ENCODE data around the gene IL4. TPM values are rescaled to one million over a fixed set of nuclear protein-coding genes. Genes with fewer than 3 reads are reported as not detected.

IL4 gene
- polyA plus RNA-seq, 4 donors = not detected

DNA sequence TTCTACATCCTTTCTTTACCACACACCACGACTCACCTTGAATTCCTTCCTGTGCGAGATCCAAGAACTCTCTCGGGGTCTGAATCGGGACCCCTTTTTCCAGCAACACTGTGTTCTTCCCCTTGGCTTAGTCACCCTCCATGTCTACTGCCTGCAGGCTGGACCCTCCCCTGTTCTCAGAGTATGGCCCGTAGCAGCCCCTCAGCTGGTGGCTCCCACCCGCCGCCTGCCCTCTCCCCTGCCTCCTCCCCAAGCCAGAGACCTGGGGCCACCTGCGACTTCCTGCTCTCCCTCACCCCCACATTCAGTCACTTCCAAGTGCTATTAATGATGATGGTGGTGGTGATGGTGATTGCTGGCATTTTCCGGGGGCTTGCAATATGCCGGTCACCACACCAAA is 6.5 kb upstream of the IL4 start:
- H3K4me3 ChIP-seq (ENCODE audit: low read depth in 1 of 3, low read length in 3 of 3) = no peak overlapping the region
- 81 to 91% (median 87%) methylated on average over 10 of the region's 10 CpGs for WGBS, 3 donors

DNA sequence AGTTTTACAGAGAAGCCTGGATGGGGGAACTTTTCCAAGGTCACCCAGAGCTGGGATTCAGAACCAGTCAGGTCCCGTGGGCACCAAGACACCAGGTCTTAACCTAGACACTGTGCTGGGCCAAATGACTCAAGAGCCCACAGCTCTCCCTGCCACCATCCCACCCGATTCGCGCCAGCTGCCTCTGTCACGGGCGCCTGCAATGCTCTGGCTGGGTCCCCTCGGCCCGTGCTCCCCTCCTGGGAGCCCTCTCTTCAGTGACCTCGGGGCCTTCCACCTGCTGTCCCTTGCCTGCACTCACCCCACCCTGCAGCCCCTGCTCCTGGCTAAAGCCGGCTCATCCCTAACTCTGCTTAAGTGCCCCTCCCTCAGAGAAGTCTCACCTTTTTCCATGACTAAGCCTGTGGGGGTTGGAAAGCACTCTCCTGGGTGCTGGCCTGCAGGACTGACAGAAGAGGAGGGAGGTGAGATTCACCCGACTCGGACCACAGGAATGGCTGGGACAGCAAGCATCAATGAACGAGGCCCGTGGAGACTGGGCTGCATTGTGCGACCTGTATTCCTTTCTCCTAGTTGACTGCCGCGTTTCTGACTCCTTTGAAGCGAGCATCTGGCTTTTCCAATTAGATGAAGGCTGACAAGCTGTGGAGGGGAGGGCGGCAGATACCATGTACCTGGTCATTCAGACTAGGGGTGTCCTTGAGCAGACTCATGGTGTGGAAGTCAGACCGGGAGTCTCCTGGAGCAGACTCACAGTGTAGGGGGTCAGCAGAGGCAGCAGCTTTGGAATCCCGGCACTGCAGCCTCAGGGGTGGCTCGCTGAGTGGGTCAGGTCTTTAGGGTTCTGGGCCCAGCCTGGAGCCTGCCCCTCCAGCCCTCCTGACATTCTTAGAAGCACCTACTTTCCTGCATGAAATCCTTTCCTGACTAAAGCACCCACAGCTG is 5.8 kb upstream of the IL4 start:
- Histone ChIP-seq H3K27ac (ENCODE audit: low read depth in 1 of 3, low read length in 2 of 3) (no peak overlapping the region), H3K9me3 (ENCODE audit: control insufficient read depth in 2 of 2, insufficient read depth in 1 of 2, low read depth in 1 of 2, low read length in 1 of 2) (no peaks in the 10 kb centered on the region), H3K4me3 (ENCODE audit: low read depth in 1 of 3, low read length in 3 of 3) (no peak overlapping the region), H3K4me1 (ENCODE audit: control insufficient read depth in 3 of 3, insufficient read depth in 2 of 3, low read depth in 1 of 3, low read length in 2 of 3) (peaks cover 5 to 63% (median 7%) of the 10 kb centered on the region in 3 donors), H3K27me3 (ENCODE audit: control insufficient read depth in 3 of 3, insufficient read depth in 3 of 3, low read length in 3 of 3) (no peaks in the 10 kb centered on the region), H3K36me3 (ENCODE audit: control insufficient read depth in 3 of 3, insufficient read depth in 2 of 3, low read depth in 1 of 3, low read length in 3 of 3) (no peaks in the 10 kb centered on the region)
- no peak for DNase-seq
- FAIRE-seq = no peak
- 88 to 92% (median 88%) methylated on average over 22 of the region's 22 CpGs for WGBS, 3 donors

More for the DNA sequence above, 6.5 kb upstream of the IL4 start:
- Histone ChIP-seq H3K27ac (ENCODE audit: low read depth in 1 of 3, low read length in 2 of 3) (no peak overlapping the region), H3K36me3 (ENCODE audit: control insufficient read depth in 3 of 3, insufficient read depth in 2 of 3, low read depth in 1 of 3, low read length in 3 of 3) (no peaks in the 10 kb centered on the region), H3K9me3 (ENCODE audit: control insufficient read depth in 2 of 2, insufficient read depth in 1 of 2, low read depth in 1 of 2, low read length in 1 of 2) (no peaks in the 10 kb centered on the region), H3K4me1 (ENCODE audit: control insufficient read depth in 3 of 3, insufficient read depth in 2 of 3, low read depth in 1 of 3, low read length in 2 of 3) (peaks cover 7 to 66% (median 7%) of the 10 kb centered on the region in 3 donors), H3K27me3 (ENCODE audit: control insufficient read depth in 3 of 3, insufficient read depth in 3 of 3, low read length in 3 of 3) (no peaks in the 10 kb centered on the region)
- FAIRE-seq (no peak), DNase-seq (no peak)

DNA sequence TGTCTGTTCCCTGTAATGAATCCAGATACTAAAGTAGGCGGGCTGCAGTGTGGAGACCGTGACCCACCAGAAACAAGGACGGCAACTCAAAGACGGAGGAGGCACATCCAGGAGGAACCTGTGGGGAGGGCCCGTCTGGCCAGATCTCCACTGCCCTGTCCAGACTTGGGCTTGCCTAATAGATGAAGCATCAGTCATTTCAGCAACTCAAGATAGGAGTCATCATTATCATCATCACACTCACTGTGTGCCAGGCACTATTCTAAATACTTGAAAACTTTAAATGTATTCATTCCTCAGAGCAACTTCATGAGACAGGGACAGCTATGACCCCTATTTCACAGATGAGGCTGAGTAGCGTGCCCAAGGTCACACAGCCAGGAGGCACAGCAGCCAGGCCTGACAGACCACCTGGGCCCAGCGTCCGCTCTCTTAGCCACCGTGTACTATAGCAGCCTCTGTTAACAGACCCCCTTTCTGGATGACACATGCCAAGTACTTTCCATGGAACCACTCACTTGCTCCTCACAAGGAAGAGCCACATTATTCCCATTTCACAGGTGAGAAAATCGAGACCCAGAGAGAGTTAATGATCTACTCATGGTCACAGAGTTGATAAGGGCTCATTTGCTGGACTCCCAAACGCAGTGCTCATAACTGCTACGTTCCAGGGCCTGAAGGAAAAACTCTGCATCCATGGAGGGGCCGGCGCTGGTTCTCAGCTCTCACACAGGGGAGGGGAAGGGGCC is 4.9 kb upstream of the IL4 start:
- 85 to 92% (median 86%) methylated on average over 14 of the region's 14 CpGs for WGBS, 3 donors
- Histone ChIP-seq H3K4me3 (ENCODE audit: low read depth in 1 of 3, low read length in 3 of 3) (no peak overlapping the region), H3K36me3 (ENCODE audit: control insufficient read depth in 3 of 3, insufficient read depth in 2 of 3, low read depth in 1 of 3, low read length in 3 of 3) (no peaks in the 10 kb centered on the region), H3K27me3 (ENCODE audit: control insufficient read depth in 3 of 3, insufficient read depth in 3 of 3, low read length in 3 of 3) (no peaks in the 10 kb centered on the region), H3K9me3 (ENCODE audit: control insufficient read depth in 2 of 2, insufficient read depth in 1 of 2, low read depth in 1 of 2, low read length in 1 of 2) (no peaks in the 10 kb centered on the region), H3K27ac (ENCODE audit: low read depth in 1 of 3, low read length in 2 of 3) (peak overlapping the region in 1 of 3 donors; percentile 4), H3K4me1 (ENCODE audit: control insufficient read depth in 3 of 3, insufficient read depth in 2 of 3, low read depth in 1 of 3, low read length in 2 of 3) (peaks cover 0 to 59% (median 5%) of the 10 kb centered on the region in 3 donors)
- DNase-seq (no peak), FAIRE-seq (no peak)

DNA sequence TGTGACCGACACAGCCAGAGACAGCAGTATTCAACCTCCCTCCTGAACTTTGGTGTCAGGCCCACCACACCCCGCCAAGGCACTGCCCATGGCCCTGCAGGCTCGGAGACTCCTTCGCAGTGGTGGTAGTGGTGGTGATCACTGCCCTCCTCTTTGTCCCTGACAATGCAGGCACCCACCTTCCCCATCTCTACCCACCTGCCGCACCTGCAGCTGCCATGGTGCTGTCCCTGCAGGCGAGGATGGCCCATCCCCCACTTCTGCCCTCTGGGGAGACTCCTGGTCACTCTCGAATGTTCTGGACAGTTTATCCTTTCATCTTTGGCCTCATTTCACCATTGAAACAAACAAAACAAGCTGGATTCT is 4.4 kb upstream of the IL4 start:
- peak overlapping the region in 1 of 3 donors; percentile 4 for H3K27ac ChIP-seq (ENCODE audit: low read depth in 1 of 3, low read length in 2 of 3)
- no peak for DNase-seq
- no peaks in the 10 kb centered on the region for H3K9me3 ChIP-seq (ENCODE audit: control insufficient read depth in 2 of 2, insufficient read depth in 1 of 2, low read depth in 1 of 2, low read length in 1 of 2)
- FAIRE-seq = no peak
- peaks cover 0 to 54% (median 5%) of the 10 kb centered on the region in 3 donors for H3K4me1 ChIP-seq (ENCODE audit: control insufficient read depth in 3 of 3, insufficient read depth in 2 of 3, low read depth in 1 of 3, low read length in 2 of 3)
- no peak overlapping the region for H3K4me3 ChIP-seq (ENCODE audit: low read depth in 1 of 3, low read length in 3 of 3)
- H3K36me3 ChIP-seq (ENCODE audit: control insufficient read depth in 3 of 3, insufficient read depth in 2 of 3, low read depth in 1 of 3, low read length in 3 of 3) = no peaks in the 10 kb centered on the region
- H3K27me3 ChIP-seq (ENCODE audit: control insufficient read depth in 3 of 3, insufficient read depth in 3 of 3, low read length in 3 of 3) = no peaks in the 10 kb centered on the region
- WGBS, 3 donors = 51 to 77% (median 52%) methylated on average over 7 of the region's 7 CpGs

DNA sequence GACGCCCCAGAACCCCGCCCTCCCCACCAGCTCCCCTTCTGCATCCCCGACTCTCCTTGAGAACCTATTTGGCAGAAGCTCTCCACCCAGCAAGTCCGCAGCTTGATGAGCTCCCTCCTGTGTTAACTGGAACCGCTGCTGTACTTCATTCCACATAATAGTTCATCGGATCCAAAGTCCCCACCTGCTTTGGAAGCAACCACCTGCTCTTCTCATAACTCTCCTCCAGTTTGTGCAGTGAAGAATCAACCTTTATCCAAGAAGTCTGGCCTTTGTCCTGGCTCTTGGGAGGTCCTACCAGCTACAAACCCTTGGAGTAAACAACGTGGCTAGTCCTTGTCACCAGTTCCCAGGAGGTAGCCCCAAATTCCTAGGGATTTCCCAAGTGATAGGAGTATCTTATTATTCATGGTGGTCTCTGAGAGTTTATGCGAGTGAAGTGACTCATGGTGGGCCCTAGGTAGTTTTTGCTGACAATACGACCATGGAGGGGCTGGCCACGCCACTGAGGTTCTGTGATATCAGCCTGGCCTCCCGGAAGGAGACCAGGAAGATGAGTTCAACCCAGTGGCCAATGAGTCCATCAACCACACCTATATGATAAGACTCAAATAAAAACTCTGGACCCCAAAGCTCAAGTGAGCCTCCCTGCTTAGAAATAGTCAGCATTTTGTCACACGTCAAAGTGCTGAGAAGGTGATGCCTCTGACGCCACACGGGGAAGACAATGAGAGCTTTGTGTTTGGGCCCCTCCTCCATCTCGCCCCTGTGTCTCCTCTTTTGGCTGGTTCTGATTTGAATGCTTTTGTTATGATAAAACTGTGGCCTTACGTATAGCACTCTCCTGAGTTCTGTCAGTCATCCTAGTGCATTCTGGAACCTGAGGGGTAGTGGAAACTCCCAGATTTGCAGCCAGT is 3.6 kb upstream of the IL4 start:
- 34 to 70% (median 48%) methylated on average over 16 of the region's 16 CpGs for WGBS, 3 donors
- Histone ChIP-seq H3K4me1 (ENCODE audit: control insufficient read depth in 3 of 3, insufficient read depth in 2 of 3, low read depth in 1 of 3, low read length in 2 of 3) (peaks cover 0 to 46% (median 2%) of the 10 kb centered on the region in 3 donors), H3K27ac (ENCODE audit: low read depth in 1 of 3, low read length in 2 of 3) (peak overlapping the region in 1 of 3 donors; percentile 53), H3K9me3 (ENCODE audit: control insufficient read depth in 2 of 2, insufficient read depth in 1 of 2, low read depth in 1 of 2, low read length in 1 of 2) (no peaks in the 10 kb centered on the region), H3K27me3 (ENCODE audit: control insufficient read depth in 3 of 3, insufficient read depth in 3 of 3, low read length in 3 of 3) (no peaks in the 10 kb centered on the region), H3K4me3 (ENCODE audit: low read depth in 1 of 3, low read length in 3 of 3) (no peak overlapping the region), H3K36me3 (ENCODE audit: control insufficient read depth in 3 of 3, insufficient read depth in 2 of 3, low read depth in 1 of 3, low read length in 3 of 3) (no peaks in the 10 kb centered on the region)
- peak; percentile 64 to 75 for DNase-seq
- FAIRE-seq = no peak

DNA sequence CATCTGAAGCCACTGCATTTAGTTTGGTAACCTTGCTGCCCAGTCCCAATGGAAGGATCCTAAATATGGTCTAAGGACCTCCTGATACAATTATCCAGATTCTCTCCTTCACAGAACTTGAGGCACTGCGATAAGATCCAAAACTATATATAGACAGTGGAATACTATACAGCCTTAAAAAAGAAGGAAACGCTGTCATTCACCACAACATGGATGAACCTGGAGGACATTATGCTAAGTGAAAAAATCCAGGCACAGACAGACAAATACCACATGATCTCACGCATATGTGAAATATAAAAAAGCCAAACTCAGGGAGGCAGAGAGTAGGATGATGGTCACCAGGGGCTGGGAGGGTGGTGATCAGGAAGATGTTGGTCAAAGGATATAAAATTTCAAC is 2.8 kb upstream of the IL4 start:
- FAIRE-seq (no peak), DNase-seq (no peak)
- Histone ChIP-seq H3K9me3 (ENCODE audit: control insufficient read depth in 2 of 2, insufficient read depth in 1 of 2, low read depth in 1 of 2, low read length in 1 of 2) (no peaks in the 10 kb centered on the region), H3K4me3 (ENCODE audit: low read depth in 1 of 3, low read length in 3 of 3) (no peak overlapping the region), H3K27ac (ENCODE audit: low read depth in 1 of 3, low read length in 2 of 3) (no peak overlapping the region), H3K4me1 (ENCODE audit: control insufficient read depth in 3 of 3, insufficient read depth in 2 of 3, low read depth in 1 of 3, low read length in 2 of 3) (peaks cover 0 to 39% (median 2%) of the 10 kb centered on the region in 3 donors), H3K27me3 (ENCODE audit: control insufficient read depth in 3 of 3, insufficient read depth in 3 of 3, low read length in 3 of 3) (no peaks in the 10 kb centered on the region), H3K36me3 (ENCODE audit: control insufficient read depth in 3 of 3, insufficient read depth in 2 of 3, low read depth in 1 of 3, low read length in 3 of 3) (no peaks in the 10 kb centered on the region)
- 96 to 100% (median 98%) methylated on average over 3 of the region's 3 CpGs for WGBS, 3 donors

DNA sequence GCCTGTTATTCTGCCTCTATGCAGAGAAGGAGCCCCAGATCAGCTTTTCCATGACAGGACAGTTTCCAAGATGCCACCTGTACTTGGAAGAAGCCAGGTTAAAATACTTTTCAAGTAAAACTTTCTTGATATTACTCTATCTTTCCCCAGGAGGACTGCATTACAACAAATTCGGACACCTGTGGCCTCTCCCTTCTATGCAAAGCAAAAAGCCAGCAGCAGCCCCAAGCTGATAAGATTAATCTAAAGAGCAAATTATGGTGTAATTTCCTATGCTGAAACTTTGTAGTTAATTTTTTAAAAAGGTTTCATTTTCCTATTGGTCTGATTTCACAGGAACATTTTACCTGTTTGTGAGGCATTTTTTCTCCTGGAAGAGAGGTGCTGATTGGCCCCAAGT is 301 bp upstream of the IL4 start:
- peaks cover 0 to 26% (median 2%) of the 10 kb centered on the region in 3 donors for H3K4me1 ChIP-seq (ENCODE audit: control insufficient read depth in 3 of 3, insufficient read depth in 2 of 3, low read depth in 1 of 3, low read length in 2 of 3)
- H3K4me3 ChIP-seq (ENCODE audit: low read depth in 1 of 3, low read length in 3 of 3) = no peak overlapping the region
- no peaks in the 10 kb centered on the region for H3K9me3 ChIP-seq (ENCODE audit: control insufficient read depth in 2 of 2, insufficient read depth in 1 of 2, low read depth in 1 of 2, low read length in 1 of 2)
- H3K36me3 ChIP-seq (ENCODE audit: control insufficient read depth in 3 of 3, insufficient read depth in 2 of 3, low read depth in 1 of 3, low read length in 3 of 3) = no peaks in the 10 kb centered on the region
- 12 to 58% (median 42%) methylated on average over 1 of the region's 1 CpG for WGBS, 3 donors
- no peaks in the 10 kb centered on the region for H3K27me3 ChIP-seq (ENCODE audit: control insufficient read depth in 3 of 3, insufficient read depth in 3 of 3, low read length in 3 of 3)
- DNase-seq = no peak
- H3K27ac ChIP-seq (ENCODE audit: low read depth in 1 of 3, low read length in 2 of 3) = no peak overlapping the region
- FAIRE-seq = no peak

Data from small intestine (tissue), 7 donors.